ENCODE data around the gene MTAP.

DNA sequence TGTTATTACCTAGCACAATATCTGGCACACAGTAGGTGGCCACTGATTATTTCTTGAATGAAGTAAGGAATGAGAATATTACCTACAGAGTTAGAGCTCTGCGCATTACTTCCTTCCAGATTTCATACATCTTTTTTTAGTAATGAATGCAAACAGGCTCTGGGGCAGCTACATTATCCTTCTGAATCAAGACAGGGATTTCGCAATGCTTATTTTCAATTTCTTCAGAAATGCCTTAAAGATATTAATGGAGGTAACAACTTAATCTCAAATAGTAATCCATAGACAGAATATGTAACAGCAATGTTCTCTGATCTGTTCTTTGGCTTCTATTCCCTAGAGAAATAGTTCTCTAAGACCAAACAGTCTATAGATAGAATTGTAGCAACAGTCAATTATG, 159.1 kb downstream of the MTAP start:
- TF ChIP-seq GATA3 (IDR thresholded peaks at IDR 0.05; ENCODE audit: low read depth, low read length) (no peak), GATA2 (IDR thresholded peaks at IDR 0.05; ENCODE audit: low read depth, low read length) (no peak)

All from SH-SY5Y (cell line).